SK-N-SH (cell line): ENCODE measurements around the gene SCN4A. TPM values are rescaled to one million over a fixed set of nuclear protein-coding genes. Genes with fewer than 3 reads are reported as not detected.

ENCODE experiments used
- CTCF ChIA-PET: fragments of 300-600, 350-600 bp; formaldehyde crosslinking; extraction: SDS; loops from one replicate; lab custom pipeline; 2021; lab: Yijun Ruan, JAX
- POLR2A ChIA-PET: fragments of 350-600 bp; sonication (Branson Sonifier 250); formaldehyde crosslinking; extraction: SDS; loops from one replicate; lab custom pipeline; 2020; ENCODE audit warnings: antibody characterized with exemption, inconsistent platforms; lab: Yijun Ruan, JAX
- DNase-seq: peaks from one replicate; pipeline ENCODE4 v3.0.0; 2012
- H2AFZ ChIP-seq: fragments of 200-600 bp; sonication (generic); 2 replicates; pipeline ENCODE4 v1.8.1; 2016; ENCODE audit warnings: antibody characterized with exemption, mild to moderate bottlenecking, low read depth
- H3F3A ChIP-seq: fragments of 200-600 bp; sonication (generic); replicated peaks from 2 replicates; pipeline ENCODE3; 2016; ENCODE audit warnings: antibody characterized with exemption, mild to moderate bottlenecking; ENCODE audit not compliant: insufficient read depth
- H3K27ac ChIP-seq, 2 experiments: fragments of 200-500 bp in 1 of 2; fragments of 200-600 bp in 1 of 2; sonication (Bioruptor generic) in 1 of 2; sonication (generic), shearing (Covaris generic) in 1 of 2; 2 replicates each; pipeline versions ENCODE4 v1.5.1 to v1.6.1; 2014 to 2016; ENCODE audit warnings: low read depth in 2 of 2, inconsistent platforms in 1 of 2, low read length in 1 of 2, mild to moderate bottlenecking in 1 of 2, mixed read lengths in 1 of 2
- H3K27me3 ChIP-seq: fragments of 200-600 bp; sonication (generic), shearing (Covaris generic); 2 replicates; pipeline ENCODE4 v1.6.1; 2016; ENCODE audit warnings: mixed run types; ENCODE audit not compliant: insufficient read depth
- H3K36me3 ChIP-seq, 2 experiments: fragments of 200-500 bp in 1 of 2; fragments of 200-600 bp in 1 of 2; sonication (Bioruptor generic) in 1 of 2; sonication (generic) in 1 of 2; replicated peaks in 1 of 2; 2 replicates each; pipeline versions ENCODE3 to v1.5.1; 2014 to 2016; ENCODE audit warnings: low read length in 1 of 2, mild to moderate bottlenecking in 1 of 2; ENCODE audit not compliant: insufficient read depth in 2 of 2, control insufficient read depth in 1 of 2
- H3K4me1 ChIP-seq, 2 experiments: fragments of 200-500 bp in 1 of 2; fragments of 200-600 bp in 1 of 2; sonication (Bioruptor generic) in 1 of 2; sonication (generic), shearing (Covaris generic) in 1 of 2; 2 replicates each; pipeline versions ENCODE4 v1.5.1 to v1.6.1; 2014 to 2016; ENCODE audit warnings: low read depth in 1 of 2, low read length in 1 of 2, mixed run types in 1 of 2; ENCODE audit not compliant: insufficient read depth in 2 of 2, control insufficient read depth in 1 of 2
- H3K4me2 ChIP-seq: fragments of 200-600 bp; sonication (generic), shearing (Covaris generic); 2 replicates; pipeline ENCODE4 v1.6.1; 2017; ENCODE audit warnings: mixed run types
- H3K4me3 ChIP-seq, 2 experiments: fragments of 200-500 bp in 1 of 2; fragments of 200-600 bp in 1 of 2; sonication (Bioruptor generic) in 1 of 2; sonication (generic), shearing (Covaris generic) in 1 of 2; 2 replicates each; pipeline versions ENCODE4 v1.5.1 to v1.8.1; 2014 to 2016; ENCODE audit warnings: low read depth in 2 of 2, inconsistent platforms in 1 of 2, low read length in 1 of 2, mild to moderate bottlenecking in 1 of 2, mixed read lengths in 1 of 2, moderate library complexity in 1 of 2
- H3K79me2 ChIP-seq: fragments of 200-600 bp; sonication (generic); 2 replicates; pipeline ENCODE4 v1.8.1; 2017; ENCODE audit warnings: mild to moderate bottlenecking; ENCODE audit not compliant: insufficient read depth
- H3K9ac ChIP-seq: fragments of 200-600 bp; sonication (generic); 2 replicates; pipeline ENCODE4 v1.6.1; 2017; ENCODE audit warnings: mixed run types
- H3K9me2 ChIP-seq: fragments of 200-600 bp; sonication (generic); 2 replicates; pipeline ENCODE4 v1.6.1; 2017; ENCODE audit warnings: mixed run types
- H3K9me3 ChIP-seq: fragments of 200-600 bp; sonication (generic); 2 replicates; pipeline ENCODE4 v1.6.1; 2017; ENCODE audit warnings: mixed run types, mild to moderate bottlenecking, moderate library complexity
- H4K20me1 ChIP-seq: fragments of 200-600 bp; sonication (generic); 2 replicates; pipeline ENCODE4 v1.6.1; 2017; ENCODE audit warnings: mild to moderate bottlenecking, mixed run types; ENCODE audit not compliant: insufficient read depth
- CHD2 ChIP-seq: fragments of 150-350 bp; IDR thresholded peaks from 2 replicates; pipeline ENCODE4 v1.6.1; 2018; ENCODE audit warnings: low read length; ENCODE audit not compliant: partially characterized antibody
- ELF1 ChIP-seq: IDR thresholded peaks from 2 replicates; pipeline ENCODE4 v1.4.0; 2012
- GABPA ChIP-seq: IDR thresholded peaks from 2 replicates; pipeline ENCODE4 v1.4.0; 2012; ENCODE audit warnings: low read depth, mild to moderate bottlenecking
- MEF2A ChIP-seq: IDR thresholded peaks from 2 replicates; pipeline ENCODE4 v1.4.0; 2012; ENCODE audit warnings: low read depth, borderline replicate concordance
- MXI1 ChIP-seq: IDR thresholded peaks from 2 replicates; pipeline ENCODE4 v1.6.1; 2012; ENCODE audit warnings: mild to moderate bottlenecking, low read depth, low read length, improper control_type of control experiment
- NFIC ChIP-seq: IDR thresholded peaks from 2 replicates; pipeline ENCODE4 v1.4.0; 2012; ENCODE audit warnings: borderline replicate concordance
- NRF1 ChIP-seq: IDR thresholded peaks from 2 replicates; pipeline ENCODE4 v1.6.1; 2012; ENCODE audit warnings: low read depth, mild to moderate bottlenecking, low read length
- PBX3 ChIP-seq: IDR thresholded peaks from 2 replicates; pipeline ENCODE4; 2012
- ZBTB33 ChIP-seq: IDR thresholded peaks from 2 replicates; pipeline ENCODE4 v1.4.0; 2012; ENCODE audit warnings: low read depth, borderline replicate concordance
- WGBS: methylation state at CpG from one replicate; pipeline ENCODE4 v1.1.6; 2017; ENCODE audit warnings: low lambda C conversion rate; 5-methylcytosine and 5-hydroxymethylcytosine counted together
- polyA plus RNA-seq, 3 experiments: library from polyadenylated mRNA; depleted of rRNA; stranded (reverse); fragments of >200 nt; gene quantifications; 2 replicates each; pipeline ENCODE4 v1.2.3, GENCODE V29; 2012

Gene SCN4A
- polyA plus RNA-seq, 1 of the 3 experiments (the other 2 are of a cell fraction): not detected

- WGBS: 87% methylated on average over 7 of the region's 7 CpGs
- no peak for TF ChIP-seq ELF1
- TF ChIP-seq MEF2A: no peak
- no peak for TF ChIP-seq NRF1
- Histone ChIP-seq H3K36me3 (no peaks in the 10 kb centered on the region), H4K20me1 (no peaks in the 10 kb centered on the region), H3K27me3 (no peaks in the 10 kb centered on the region), H2AFZ (no peak overlapping the region), H3F3A (no peaks in the 10 kb centered on the region), H3K27ac (no peak overlapping the region), H3K9ac (no peak overlapping the region), H3K4me2 (no peak overlapping the region), H3K79me2 (no peaks in the 10 kb centered on the region), H3K4me3 (no peak overlapping the region), H3K4me1 (no peaks in the 10 kb centered on the region), H3K9me3 (no peaks in the 10 kb centered on the region), H3K9me2 (no peaks in the 10 kb centered on the region)
- CTCF ChIA-PET: interaction anchor here (1.8 to 7.9 kb wide), 3 partner anchors 10 to 41 kb away, joined by 8 to 69 read pairs (median 9); no protein-coding TSS in a partner anchor
- POLR2A ChIA-PET: no interaction called here
- DNase-seq: no peak
These were observed 12.3 kb downstream of the SCN4A start for GRCh38 chr17:63960430-63960829.

- no peak overlapping the region for H2AFZ ChIP-seq
- H3K4me3 ChIP-seq: no peak overlapping the region
- H3K79me2 ChIP-seq: no peaks in the 10 kb centered on the region
- H4K20me1 ChIP-seq: no peaks in the 10 kb centered on the region
- no peaks in the 10 kb centered on the region for H3K27me3 ChIP-seq
- ChIA-PET POLR2A (no interaction called here), CTCF (interaction anchor here (2.0 to 7.9 kb wide), 3 partner anchors 9 to 174 kb away, joined by 6 to 69 read pairs (median 9); no protein-coding TSS in a partner anchor)
- H3K9me3 ChIP-seq: no peaks in the 10 kb centered on the region
- H3K9me2 ChIP-seq: no peaks in the 10 kb centered on the region
- no peak for TF ChIP-seq MXI1
- TF ChIP-seq PBX3: no peak
- no peak for TF ChIP-seq NFIC
- TF ChIP-seq GABPA: no peak
- no peak for TF ChIP-seq CHD2
- no peak for TF ChIP-seq ZBTB33
- no peak overlapping the region for H3K4me2 ChIP-seq
- no peak overlapping the region for H3K9ac ChIP-seq
- H3K27ac ChIP-seq: no peak overlapping the region
- no peaks in the 10 kb centered on the region for H3F3A ChIP-seq
- no peak for DNase-seq
- 54% methylated on average over 5 of the region's 9 CpGs for WGBS
- H3K4me1 ChIP-seq: peaks cover 0 to under 1% of the 10 kb centered on the region in 2 experiments; a peak in 1 of 4 replicates
- no peaks in the 10 kb centered on the region for H3K36me3 ChIP-seq
These were observed 12.7 kb downstream of the SCN4A start for GRCh38 chr17:63960006-63960405.
